HFFc6 (cell line): Measurements from ENCODE around the gene ASPSCR1. TPM values are rescaled to one million over a fixed set of nuclear protein-coding genes. Genes with fewer than 3 reads are reported as not detected.
A peak's percentile ranks its signal among the peaks of the same experiment; 100 is the strongest.

ENCODE experiments used
- DNase-seq: peaks from one replicate; pipeline ENCODE4 v3.0.0-alpha.2; 2018
- H3K27ac Mint-ChIP-seq: 2 replicates; pipeline ENCODE4 v1.8.0; 2020; ENCODE audit warnings: mild to moderate bottlenecking, mixed read lengths
- H3K27me3 Mint-ChIP-seq: 2 replicates; pipeline ENCODE4 v1.8.0; 2021; ENCODE audit warnings: mild to moderate bottlenecking, moderate library complexity, mixed read lengths; ENCODE audit not compliant: insufficient read depth
- H3K36me3 Mint-ChIP-seq: 2 replicates; pipeline ENCODE4 v1.8.0; 2021; ENCODE audit warnings: low read depth, mixed read lengths
- H3K4me1 Mint-ChIP-seq: 2 replicates; pipeline ENCODE4 v1.8.0; 2020; ENCODE audit warnings: low read depth, mixed read lengths
- H3K4me3 Mint-ChIP-seq: 2 replicates; pipeline ENCODE4 v1.8.0; 2020; ENCODE audit warnings: mild to moderate bottlenecking, moderate library complexity, mixed read lengths
- H3K9me3 Mint-ChIP-seq: 2 replicates; pipeline ENCODE4 v1.8.0; 2020; ENCODE audit warnings: mild to moderate bottlenecking, mixed read lengths
- CTCF ChIP-seq: fragments of 200-600 bp; sonication (generic); IDR thresholded peaks from 2 replicates; pipeline ENCODE4 v1.5.0; 2021; ENCODE audit warnings: antibody characterized with exemption, mild to moderate bottlenecking
- total RNA-seq, 6 experiments: library from RNA; stranded (reverse); fragmentation: NEBNext Ultra II Directional; extraction: Animal tissue kit (Norgen Biotek cat#: 25700); gene quantifications; 2 replicates in 1 of 6; 3 replicates in 5 of 6; pipeline ENCODE4 v1.2.3, GENCODE V29; 2021

Gene ASPSCR1
- total RNA-seq, 6 experiments from 2014 or later: 26.6 to 36.8 (median 34.7) TPM

GRCh38 chr17:82028966-82029365 lies 51.5 kb downstream of the ASPSCR1 start:
- DNase-seq: no peak
- TF ChIP-seq CTCF: no peak
- H3K27me3 Mint-ChIP-seq: peaks cover 4% of the 10 kb centered on the region
- H3K27ac Mint-ChIP-seq: no peak overlapping the region
- H3K4me3 Mint-ChIP-seq: no peak overlapping the region
- peaks cover 4% of the 10 kb centered on the region for H3K4me1 Mint-ChIP-seq
- no peaks in the 10 kb centered on the region for H3K36me3 Mint-ChIP-seq
- no peaks in the 10 kb centered on the region for H3K9me3 Mint-ChIP-seq

GRCh38 chr17:82029391-82029790 lies 52.0 kb downstream of the ASPSCR1 start:
- no peak for TF ChIP-seq CTCF
- DNase-seq: no peak
- no peak overlapping the region for H3K4me3 Mint-ChIP-seq
- 0 out of 2 replicates have a peak, but pooled peaks cover under 1% of the 10 kb centered on the region for H3K4me1 Mint-ChIP-seq
- H3K36me3 Mint-ChIP-seq: no peaks in the 10 kb centered on the region
- no peak overlapping the region for H3K27ac Mint-ChIP-seq
- peaks cover 4% of the 10 kb centered on the region for H3K27me3 Mint-ChIP-seq
- no peaks in the 10 kb centered on the region for H3K9me3 Mint-ChIP-seq

GRCh38 chr17:82029990-82030469 lies 52.6 kb downstream of the ASPSCR1 start:
- TF ChIP-seq CTCF: no peak
- no peak for DNase-seq
- no peaks in the 10 kb centered on the region for H3K9me3 Mint-ChIP-seq
- H3K27ac Mint-ChIP-seq: no peak overlapping the region
- H3K4me3 Mint-ChIP-seq: no peak overlapping the region
- H3K36me3 Mint-ChIP-seq: peaks cover 3% of the 10 kb centered on the region; the same call in 1 of the 2 replicates
- H3K4me1 Mint-ChIP-seq: no peaks in the 10 kb centered on the region; the same call in 1 of the 2 replicates
- peaks cover 4% of the 10 kb centered on the region for H3K27me3 Mint-ChIP-seq

GRCh38 chr17:82030470-82031302 lies 53.3 kb downstream of the ASPSCR1 start:
- DNase-seq: peak; percentile 67
- H3K9me3 Mint-ChIP-seq: no peaks in the 10 kb centered on the region
- peak; percentile 93 for TF ChIP-seq CTCF
- peak overlapping the region; percentile 80 for H3K4me3 Mint-ChIP-seq
- H3K27me3 Mint-ChIP-seq: peaks cover 4% of the 10 kb centered on the region; the same call in 1 of the 2 replicates
- H3K36me3 Mint-ChIP-seq: peaks cover 6% of the 10 kb centered on the region; the same call in 1 of the 2 replicates
- H3K27ac Mint-ChIP-seq: no peak overlapping the region; the same call in 1 of the 2 replicates
- H3K4me1 Mint-ChIP-seq: no peaks in the 10 kb centered on the region; the same call in 1 of the 2 replicates

GRCh38 chr17:82031303-82031884 lies 54.0 kb downstream of the ASPSCR1 start, which contains the start of gene RAC3:
TSS of gene RAC3 (plus strand) at chr17:82031678. CDS start at chr17:82031762, 84 bp downstream.
- no peaks in the 10 kb centered on the region for H3K9me3 Mint-ChIP-seq
- H3K27me3 Mint-ChIP-seq: peaks cover 4% of the 10 kb centered on the region; the same call in 1 of the 2 replicates
- no peak for TF ChIP-seq CTCF
- H3K4me1 Mint-ChIP-seq: no peaks in the 10 kb centered on the region; the same call in 1 of the 2 replicates
- peak within 1 kb of the TSS; percentile 80 for H3K4me3 Mint-ChIP-seq
- H3K27ac Mint-ChIP-seq: no peak within 1 kb of the TSS; the same call in 1 of the 2 replicates
- H3K36me3 Mint-ChIP-seq: peaks cover 6% of the 10 kb centered on the region; the same call in 1 of the 2 replicates
- DNase-seq: no peak
